IPS-NIHi7 (cell line): ENCODE data around the gene IVL.

Experiments
- DNase-seq: peaks from one replicate; pipeline ENCODE4 v3.0.0; 2012; ENCODE audit warnings: mixed read lengths; ENCODE audit errors: extremely low spot score

IVL gene, protein sequence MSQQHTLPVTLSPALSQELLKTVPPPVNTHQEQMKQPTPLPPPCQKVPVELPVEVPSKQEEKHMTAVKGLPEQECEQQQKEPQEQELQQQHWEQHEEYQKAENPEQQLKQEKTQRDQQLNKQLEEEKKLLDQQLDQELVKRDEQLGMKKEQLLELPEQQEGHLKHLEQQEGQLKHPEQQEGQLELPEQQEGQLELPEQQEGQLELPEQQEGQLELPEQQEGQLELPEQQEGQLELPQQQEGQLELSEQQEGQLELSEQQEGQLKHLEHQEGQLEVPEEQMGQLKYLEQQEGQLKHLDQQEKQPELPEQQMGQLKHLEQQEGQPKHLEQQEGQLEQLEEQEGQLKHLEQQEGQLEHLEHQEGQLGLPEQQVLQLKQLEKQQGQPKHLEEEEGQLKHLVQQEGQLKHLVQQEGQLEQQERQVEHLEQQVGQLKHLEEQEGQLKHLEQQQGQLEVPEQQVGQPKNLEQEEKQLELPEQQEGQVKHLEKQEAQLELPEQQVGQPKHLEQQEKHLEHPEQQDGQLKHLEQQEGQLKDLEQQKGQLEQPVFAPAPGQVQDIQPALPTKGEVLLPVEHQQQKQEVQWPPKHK

DNA sequence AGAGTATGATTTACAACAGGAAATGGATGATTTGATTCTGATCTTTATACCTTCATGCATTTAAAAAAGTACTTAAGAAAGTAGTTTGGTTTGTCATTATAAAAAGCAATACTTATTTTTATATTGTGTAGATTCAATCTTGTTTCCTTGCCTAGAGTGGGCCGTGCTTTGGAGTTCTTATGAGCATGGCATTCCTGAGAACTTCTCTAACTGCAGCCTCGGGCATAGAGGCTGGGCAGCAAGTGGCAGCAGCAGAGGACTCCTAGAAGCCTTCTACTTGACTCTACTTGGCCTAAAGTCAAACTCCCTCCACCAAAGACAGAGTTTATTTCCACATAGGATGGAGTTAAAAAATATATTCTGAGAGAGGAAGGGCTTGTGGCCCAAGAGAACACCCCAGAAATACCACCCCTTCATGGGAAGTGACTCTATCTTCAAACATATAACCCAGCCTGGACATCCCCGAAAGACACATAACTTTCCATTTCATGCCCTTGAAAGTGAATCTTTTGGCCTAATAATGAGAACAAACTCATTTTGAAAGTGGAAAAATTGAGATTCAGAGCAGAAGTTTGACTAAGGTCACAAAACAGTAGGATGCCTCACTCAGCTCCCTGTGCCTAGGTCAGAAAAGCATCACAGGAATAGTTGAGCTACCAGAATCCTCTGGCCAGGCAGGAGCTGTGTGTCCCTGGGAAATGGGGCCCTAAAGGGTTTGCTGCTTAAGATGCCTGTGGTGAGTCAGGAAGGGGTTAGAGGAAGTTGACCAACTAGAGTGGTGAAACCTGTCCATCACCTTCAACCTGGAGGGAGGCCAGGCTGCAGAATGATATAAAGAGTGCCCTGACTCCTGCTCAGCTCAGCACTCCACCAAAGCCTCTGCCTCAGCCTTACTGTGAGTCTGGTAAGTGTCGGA is at the start of gene IVL:
Gene IVL, plus strand, starts transcription at position 861 of the 916 bp plus-strand sequence. CDS start 1,252 bp downstream, outside the sequence.
- no peak for DNase-seq

DNA sequence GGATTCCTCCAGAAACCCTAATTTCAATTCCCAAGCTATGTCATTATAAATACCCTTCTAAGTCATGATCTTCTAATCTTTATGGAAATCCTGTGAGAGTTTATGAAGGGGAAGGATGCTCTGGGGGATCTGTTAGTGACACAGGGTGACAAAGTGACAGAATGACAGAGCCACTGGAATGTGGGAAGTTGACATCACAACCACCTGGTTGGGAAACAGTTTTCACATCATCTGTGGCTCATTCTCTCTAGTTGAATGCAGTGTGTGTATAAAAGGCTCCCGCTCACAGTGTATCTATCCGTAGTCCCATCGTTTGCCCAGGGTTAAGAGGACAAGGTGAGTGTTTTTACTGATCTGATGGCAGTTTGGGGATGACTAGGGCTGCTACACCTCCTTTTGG is 48.6 kb upstream of the IVL start, which contains the start of gene LCE7A:
Gene LCE7A, plus strand, starts transcription at position 301 of the 400 bp plus-strand sequence. CDS start 702 bp downstream, outside the sequence.
- no peak for DNase-seq

DNA sequence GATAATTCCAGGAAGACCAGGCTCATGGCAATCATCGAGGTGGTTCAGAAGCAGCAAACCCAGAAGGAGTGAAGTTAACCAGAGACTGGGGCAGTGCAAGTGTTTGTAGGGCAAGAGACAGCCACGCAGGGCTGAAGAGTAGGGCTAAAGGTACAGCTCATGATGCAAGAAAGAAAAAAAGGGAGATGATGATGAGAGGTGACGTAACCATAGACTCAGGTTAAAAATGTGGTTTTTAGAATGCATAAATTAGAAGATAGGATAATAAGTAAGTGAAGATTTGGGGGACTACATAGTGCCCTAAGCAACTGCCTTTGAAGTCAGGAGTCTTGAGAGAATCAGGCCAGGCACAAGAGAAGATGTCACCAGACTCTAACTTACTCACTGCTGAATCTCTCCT is 48.2 kb upstream of the IVL start:
- DNase-seq = no peak

DNA sequence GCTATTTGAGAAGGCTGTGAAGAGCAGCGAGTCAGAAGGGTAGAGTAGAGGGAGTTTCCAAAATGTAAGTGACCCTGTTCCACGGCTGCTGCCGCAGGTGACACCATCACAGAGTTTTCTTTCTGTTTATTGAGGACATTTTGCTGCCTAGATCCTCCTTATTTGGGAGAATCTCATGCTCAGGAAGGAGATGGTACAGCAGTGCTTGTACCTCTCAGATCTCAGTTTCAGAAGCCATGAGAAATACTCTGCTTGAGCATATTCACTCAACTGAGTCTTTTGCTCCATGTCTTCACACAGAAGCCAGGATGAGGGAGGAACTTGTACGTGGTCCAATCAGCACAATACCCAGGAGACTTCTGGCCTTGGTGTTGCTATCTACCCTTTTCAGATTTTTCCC is 47.0 kb upstream of the IVL start:
- no peak for DNase-seq

DNA sequence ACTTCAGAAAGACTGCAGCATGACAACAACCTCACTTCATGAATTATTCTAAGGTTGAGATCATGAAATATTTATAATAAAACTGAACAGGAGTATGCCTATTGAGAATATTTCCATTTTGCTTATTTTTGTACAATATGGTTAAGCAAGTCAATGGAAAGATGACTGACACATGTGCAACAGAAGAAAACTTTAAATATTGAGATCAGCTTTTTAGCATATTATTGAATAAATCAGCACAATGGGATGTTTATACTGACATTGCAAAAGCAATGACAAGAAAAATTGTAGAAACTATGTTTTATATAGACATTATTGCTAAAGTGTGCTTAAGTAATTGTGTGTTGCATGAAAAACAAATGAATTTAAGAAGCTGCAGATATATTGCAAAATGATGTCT is 43.9 kb upstream of the IVL start:
- no peak for DNase-seq

DNA sequence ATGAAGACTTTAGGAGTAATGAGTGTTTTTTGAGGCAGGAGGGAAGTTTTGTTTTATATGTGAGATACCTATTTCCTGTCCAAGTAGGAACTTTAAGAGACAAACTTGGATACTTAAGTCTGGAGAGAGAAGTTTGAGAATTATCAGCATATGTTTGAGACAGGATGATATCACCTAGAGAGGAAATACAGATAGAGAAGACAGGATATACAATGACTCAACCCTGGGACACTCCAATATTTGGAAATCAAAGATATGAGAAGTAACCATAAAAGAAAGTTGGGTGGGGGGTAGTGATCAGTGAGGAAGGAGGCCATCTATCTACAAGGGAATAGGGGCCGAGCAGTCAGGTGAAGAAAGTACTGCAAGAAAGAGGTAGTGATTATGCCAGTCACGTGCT is 42.0 kb upstream of the IVL start:
- no peak for DNase-seq

DNA sequence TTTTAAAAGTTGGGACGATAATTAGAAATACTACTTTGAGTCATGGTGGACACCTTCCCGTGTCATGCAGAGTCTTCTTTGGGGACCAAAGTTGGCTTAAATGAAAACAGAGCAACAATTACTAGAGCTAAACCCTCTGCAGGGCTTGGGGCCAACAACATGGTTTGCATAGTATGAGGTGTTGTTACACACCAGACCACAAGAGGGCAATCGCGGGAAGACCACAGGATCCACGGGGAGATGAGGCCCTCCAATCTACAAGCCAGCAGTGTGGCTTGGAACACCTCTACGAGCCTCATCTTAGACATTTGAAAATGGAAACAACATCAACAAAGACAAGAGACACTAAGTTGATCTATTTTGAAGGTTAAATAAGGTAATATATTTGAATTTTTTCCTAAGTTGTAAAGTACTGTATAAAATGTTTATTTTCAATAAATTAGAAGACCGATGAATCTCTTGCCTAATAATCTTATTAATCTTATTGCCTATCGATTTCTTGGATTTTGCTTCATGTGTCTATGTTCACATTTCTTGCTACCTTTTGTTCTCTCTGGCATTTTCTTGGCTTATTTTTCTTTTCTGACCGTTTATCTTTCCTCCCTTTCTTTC is 38.4 kb upstream of the IVL start:
- DNase-seq = peak; percentile 84

DNA sequence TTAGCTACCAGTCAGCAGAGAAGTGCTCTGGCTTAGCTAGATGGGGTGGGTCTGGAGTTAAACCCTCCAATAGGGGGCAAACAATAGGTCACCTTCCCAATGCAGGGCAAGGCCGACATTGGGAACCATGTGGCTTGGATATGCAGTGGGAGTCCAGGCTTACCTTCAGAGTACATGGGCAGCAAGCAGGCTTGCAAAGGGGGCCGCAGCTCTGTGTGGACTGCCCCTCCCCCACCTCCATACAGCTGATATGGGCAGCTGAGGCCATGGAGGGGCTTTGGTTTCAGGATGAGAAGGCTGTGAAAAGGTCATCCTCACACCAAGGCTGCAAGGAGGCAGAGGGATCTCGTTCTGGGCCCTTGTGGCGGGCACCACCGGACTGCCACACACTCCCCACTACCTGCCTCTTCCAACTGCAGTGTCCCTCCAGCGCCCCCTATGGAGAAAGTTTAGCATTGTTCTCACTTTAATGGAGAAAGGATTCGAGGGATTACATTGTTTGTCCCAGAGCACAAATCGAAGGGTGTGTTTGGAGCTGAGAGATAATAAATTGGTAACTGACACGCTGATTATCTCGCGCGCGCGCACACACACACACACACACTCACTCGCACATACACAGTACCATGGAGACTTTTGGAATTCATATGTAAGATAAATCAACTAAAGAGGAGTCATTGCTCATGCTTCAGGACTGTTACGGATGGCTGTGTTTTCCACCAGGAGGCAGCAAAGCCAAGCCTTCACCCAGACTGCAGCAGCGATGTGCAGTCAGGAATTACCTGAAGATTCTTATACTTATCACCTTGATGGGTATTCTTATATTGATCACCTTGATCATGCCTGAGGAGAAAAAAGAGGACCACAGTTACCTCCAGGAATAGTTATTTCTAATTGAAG is 37.3 kb upstream of the IVL start:
- peak; percentile 32 for DNase-seq

DNA sequence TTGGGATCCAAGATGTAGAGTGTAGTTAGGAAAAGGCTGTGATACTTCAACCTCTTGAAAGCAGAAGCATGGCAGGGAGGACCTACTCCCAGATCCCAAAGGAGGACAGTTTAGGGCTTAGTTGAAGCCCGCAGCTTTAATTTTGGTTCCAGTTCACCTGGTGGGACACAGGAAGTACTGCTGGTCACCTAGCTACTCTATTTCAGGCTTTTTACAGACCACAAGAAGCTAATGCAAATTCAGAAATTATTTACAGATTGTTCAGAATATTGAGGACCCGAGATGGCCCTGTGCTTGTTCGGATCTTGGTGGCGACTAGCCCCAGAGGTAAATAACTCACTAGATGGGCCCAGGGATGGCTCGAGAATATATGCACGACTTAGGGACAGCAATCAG is 36.6 kb upstream of the IVL start:
- DNase-seq = no peak

DNA sequence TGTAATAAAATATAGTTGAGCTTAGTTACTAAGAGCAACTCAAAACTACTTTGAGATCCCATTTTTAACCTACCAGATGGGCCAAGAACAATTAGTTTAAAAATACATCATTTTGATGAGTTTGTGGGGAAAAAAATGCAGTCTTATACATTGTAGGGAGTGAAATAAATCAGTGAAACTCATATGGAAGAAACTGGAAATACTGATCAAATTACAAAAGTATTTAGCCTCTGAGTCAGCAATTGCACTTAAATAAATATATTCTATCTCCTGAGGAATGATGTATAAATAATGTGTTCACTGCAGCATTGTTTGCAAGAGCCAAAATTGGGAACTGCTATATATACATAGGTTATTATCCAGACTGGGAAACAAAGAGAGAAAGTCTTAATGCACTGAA is 34.9 kb upstream of the IVL start:
- no peak for DNase-seq

DNA sequence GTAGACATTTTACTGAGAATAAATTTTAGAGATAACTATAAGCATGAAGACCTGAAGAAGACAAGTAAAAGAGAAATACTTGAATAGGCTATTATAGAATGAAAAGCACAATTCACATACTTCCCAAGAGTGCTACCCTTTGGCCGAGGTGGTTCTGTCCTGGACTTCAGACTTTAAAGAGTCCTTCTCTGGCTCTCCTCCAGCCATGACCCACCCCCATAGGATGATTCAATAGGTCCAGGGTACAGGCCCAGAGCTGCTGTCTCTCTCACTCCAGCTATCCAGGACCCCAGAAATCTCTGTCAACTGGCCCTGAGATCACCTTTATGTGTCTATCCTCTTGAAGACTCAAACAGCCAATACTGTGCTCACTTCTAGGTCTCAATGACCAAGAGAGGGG is 31.5 kb upstream of the IVL start:
- DNase-seq = no peak

DNA sequence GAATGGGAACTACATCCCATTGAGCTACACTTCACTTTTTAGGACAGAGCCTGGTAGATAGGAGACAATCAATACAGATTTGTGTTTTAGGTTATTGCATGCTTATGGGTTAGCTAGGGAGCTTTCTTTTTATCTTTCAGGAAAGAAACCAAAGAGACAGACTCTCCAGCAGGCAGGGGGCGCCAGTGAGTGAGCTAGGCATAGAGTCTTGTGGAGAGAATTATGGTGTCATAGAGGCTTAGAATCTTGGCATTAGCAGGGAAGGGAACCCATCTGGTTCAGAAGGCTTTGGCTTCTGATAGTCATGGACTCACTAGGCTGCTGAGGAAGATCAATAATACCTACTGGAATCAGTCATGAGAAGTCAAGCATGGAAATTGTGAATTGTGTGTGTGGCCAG is 30.3 kb upstream of the IVL start, which contains the start of gene SMCP:
Gene SMCP, plus strand, starts transcription at position 281 of the 400 bp plus-strand sequence. CDS start 6,101 bp downstream, outside the sequence.
- no peak for DNase-seq

DNA sequence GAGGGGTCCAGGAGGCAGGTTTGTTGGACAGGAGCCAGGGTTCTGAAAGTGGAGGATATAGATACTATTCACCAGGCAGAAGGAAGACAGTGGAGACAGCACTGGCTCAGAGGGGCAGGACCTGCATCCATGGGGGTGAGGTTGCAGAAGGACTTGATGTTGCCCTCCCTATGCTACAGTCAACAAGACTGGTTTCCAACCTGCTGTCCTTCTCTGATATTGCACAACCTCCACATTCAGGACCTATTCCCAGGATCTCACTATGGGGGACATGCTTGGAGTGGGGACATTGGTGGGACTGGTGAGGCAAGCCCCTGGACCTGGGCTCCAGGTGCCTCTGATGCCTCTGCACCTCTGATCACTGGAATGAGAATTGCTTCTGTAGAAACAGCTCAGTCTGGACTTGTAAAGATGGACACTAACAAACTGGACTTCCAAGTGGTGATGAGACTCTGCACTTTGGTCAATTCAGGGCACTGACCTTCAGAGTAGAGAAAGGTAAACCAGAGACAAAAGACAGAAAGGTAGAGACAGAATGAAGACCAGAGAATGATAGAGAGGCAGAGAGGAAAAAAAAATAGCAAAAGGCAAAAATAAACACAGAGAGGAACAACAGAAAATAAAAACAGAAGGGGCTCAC is 28.7 kb upstream of the IVL start:
- DNase-seq = no peak

DNA sequence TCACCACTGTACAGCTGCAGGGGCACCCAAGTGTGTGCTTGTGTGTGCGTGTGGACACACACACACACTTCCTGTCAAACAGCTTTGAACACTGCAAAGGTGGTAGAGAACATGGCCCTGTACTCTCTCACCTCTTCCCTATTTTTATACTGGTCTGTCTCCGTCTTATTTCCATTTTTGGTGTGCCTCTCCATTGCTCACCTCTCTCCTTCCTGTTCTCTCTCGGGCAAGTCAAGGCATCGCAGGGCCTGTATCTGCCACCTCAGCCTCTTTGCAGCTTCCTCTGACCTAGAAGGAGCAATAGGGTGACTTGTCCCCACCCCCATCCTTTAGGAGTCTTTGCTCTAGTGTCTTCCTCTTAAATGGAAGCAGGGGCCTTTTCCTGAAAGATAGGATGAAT is 28.0 kb upstream of the IVL start:
- no peak for DNase-seq

DNA sequence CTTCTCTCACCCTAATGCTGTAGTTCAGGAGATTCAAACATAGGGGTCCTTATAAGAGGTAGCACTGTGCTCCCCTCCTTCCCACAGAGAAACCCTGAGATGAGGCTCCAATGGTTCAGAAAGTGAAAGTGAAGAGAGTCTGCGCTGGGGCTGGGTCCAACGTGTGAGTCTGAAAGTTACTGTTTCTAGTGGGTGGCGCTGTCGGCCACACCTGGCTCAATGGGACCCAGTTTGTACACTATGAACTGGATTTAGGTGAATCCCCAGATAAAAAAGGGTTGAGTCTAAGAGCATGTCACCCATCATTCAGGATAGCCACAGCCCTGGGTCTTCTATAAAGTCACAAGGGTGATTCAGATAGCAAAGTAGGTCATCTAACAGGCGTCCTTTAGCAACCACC is 27.4 kb upstream of the IVL start:
- DNase-seq = no peak

DNA sequence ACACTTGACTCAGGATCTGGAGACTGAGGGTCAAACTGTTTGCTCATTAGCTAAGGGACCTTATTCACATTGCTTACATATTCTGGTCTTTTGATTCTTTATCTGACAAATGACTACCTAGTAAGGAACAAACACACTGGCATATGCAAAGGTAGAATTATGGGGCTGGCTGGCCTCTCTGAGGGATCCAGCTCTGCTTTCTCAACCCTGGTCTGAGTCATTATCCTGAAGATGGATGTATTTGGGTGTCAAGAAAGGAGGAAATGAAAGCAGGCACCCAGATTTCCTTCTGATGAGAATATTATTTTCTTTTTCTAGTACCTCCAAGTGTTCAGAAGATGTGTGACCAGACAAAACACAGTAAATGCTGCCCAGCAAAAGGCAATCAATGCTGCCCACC is 24.3 kb upstream of the IVL start:
- no peak for DNase-seq

DNA sequence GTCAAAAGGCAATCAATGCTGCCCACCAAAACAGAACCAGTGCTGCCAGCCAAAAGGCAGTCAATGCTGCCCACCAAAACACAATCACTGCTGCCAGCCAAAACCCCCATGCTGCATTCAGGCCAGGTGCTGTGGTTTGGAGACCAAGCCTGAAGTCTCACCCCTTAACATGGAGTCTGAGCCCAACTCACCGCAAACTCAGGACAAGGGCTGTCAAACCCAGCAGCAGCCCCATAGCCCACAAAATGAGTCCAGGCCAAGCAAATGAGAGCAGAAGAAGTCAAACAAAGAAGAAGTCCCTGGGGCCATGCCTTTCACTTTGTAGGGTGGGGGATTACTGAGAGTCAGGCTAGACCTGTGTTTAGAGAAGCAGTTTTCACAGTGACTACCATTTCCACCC is 23.8 kb upstream of the IVL start:
- no peak for DNase-seq

DNA sequence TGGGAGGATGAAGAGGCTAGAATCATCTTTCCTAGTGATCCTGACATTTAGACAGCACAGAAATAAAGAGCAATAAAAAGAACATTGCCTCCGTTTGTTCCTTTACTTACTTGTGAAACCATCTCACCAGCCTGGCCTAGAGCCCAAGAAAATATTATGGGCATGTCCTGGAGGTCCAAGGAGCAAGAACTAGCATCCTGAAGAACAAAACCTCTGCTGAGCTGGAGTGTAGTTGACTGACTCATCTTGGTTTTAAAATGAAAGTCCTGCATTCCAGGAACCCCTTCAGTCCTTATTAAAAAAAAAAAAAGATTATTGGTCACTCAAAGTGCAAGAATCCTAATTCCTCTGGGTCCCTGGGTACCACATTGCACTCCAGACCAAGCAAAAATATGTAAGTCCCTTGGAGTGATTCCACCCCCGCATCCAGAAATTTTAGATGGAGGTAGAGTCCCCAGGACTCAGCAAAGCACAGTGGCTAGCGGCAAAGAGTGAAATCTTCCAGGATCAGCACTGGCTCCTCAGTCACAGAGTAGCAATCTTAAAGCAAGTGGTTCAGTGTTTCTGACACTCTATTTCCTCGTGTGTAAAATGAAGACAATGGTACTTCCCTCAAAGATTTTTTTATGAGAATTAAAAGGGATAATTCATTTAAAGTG is 23.3 kb upstream of the IVL start:
- DNase-seq = no peak

DNA sequence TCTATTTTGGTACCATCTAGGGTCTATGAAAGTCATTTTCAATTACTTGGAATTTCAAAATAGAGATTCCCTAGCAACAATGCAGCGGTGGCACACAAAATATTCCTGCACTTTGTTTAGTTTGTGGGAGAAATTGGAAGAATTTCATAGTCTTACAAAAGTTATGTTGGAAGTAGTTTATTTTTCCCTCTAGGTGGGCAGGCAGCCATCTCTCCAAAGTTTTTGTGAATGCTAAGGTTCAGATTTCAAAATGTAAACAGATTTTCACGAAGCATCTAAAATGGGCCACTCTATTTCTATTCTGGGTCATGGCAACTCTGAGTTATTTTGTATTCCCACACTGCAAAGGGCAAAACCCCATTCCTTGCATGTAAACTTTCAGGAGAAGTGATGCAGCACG is 22.3 kb upstream of the IVL start:
- no peak for DNase-seq
